Large intestine (tissue), 1 donor: Measurements from ENCODE around the gene SMAD5. TPM values are rescaled to one million over a fixed set of nuclear protein-coding genes. Genes with fewer than 3 reads are reported as not detected.

Source experiments
- polyA plus RNA-seq: library from polyadenylated mRNA; unstranded; fragments of 120-200 nt; gene quantifications from one replicate; pipeline ENCODE4 v1.2.1, GENCODE V29; 2013

Gene SMAD5
- polyA plus RNA-seq, 1 donor: 42.1 TPM

Other genes with a start within 250 kb of the SMAD5 start
- not detected for gene IL9, start 237.0 kb upstream of the SMAD5 start, polyA plus RNA-seq
- gene LECT2, start 177.9 kb upstream of the SMAD5 start, polyA plus RNA-seq: not detected
- 99.6 TPM for gene TGFBI, start 103.9 kb upstream of the SMAD5 start, polyA plus RNA-seq
- gene SMIM32, start 60.3 kb downstream of the SMAD5 start, polyA plus RNA-seq: 28.2 TPM
- 1.9 TPM for gene TRPC7, start 232.7 kb downstream of the SMAD5 start, polyA plus RNA-seq